HEK293 (cell line): Measurements from ENCODE around the gene EXOC7.

Experiments
- CTCF ChIA-PET: fragments of 350-600 bp; formaldehyde crosslinking; extraction: SDS; loops from one replicate; lab custom pipeline; 2021; ENCODE audit warnings: antibody characterized with exemption; lab: Yijun Ruan, JAX
- POLR2A ChIA-PET: fragments of 300-600 bp; formaldehyde crosslinking; extraction: SDS; loops from one replicate; lab custom pipeline; 2020; ENCODE audit warnings: antibody characterized with exemption, inconsistent platforms; lab: Yijun Ruan, JAX
- H3K27ac ChIP-seq: fragments of 200-500 bp; sonication (Bioruptor generic); 2 replicates; pipeline ENCODE4 v1.5.1; 2014; ENCODE audit warnings: low read depth, low read length, control low read depth, inconsistent platforms; ENCODE audit errors: extremely low read depth
- H3K36me3 ChIP-seq, 2 experiments: fragments of 200-500 bp in 1 of 2; sonication (Bioruptor generic) in 1 of 2; 1 replicate in 1 of 2; 2 replicates in 1 of 2; pipeline ENCODE4 v1.5.1; 2014 to 2017; ENCODE audit warnings: inconsistent platforms in 2 of 2, low read length in 2 of 2; ENCODE audit not compliant: control insufficient read depth in 2 of 2, insufficient read depth in 1 of 2
- H3K4me1 ChIP-seq: fragments of 200-500 bp; sonication (Bioruptor generic); 2 replicates; pipeline ENCODE4 v1.5.1; 2014; ENCODE audit warnings: mild to moderate bottlenecking, low read length, inconsistent platforms; ENCODE audit not compliant: control insufficient read depth, insufficient read depth
- H3K4me3 ChIP-seq: 2 replicates; pipeline ENCODE4 v1.5.1; 2011; ENCODE audit warnings: low read depth, mild to moderate bottlenecking, control low read depth, low read length, moderate library complexity
- H3K9me3 ChIP-seq: fragments of 200-500 bp; sonication (Bioruptor generic); 2 replicates; pipeline ENCODE4 v1.5.1; 2014; ENCODE audit warnings: low read depth, low read length, inconsistent platforms; ENCODE audit not compliant: control insufficient read depth, insufficient read depth
- GLI2 ChIP-seq: fragments of 450-650 bp; formaldehyde crosslinking; IDR thresholded peaks from 2 replicates; pipeline ENCODE4; 2017; ENCODE audit warnings: missing biosample characterization, missing genetic modification characterization, low read depth, borderline replicate concordance
- MEIS1 ChIP-seq: sonication (generic); formaldehyde crosslinking; IDR thresholded peaks from 2 replicates; pipeline ENCODE4 v1.8.1; 2022; ENCODE audit warnings: missing genetic modification reagents, mild to moderate bottlenecking, borderline replicate concordance
- PRDM1 ChIP-seq: fragments of 450-650 bp; formaldehyde crosslinking; IDR thresholded peaks from 2 replicates; pipeline ENCODE4; 2016; ENCODE audit warnings: missing biosample characterization, missing genetic modification characterization
- PRDM10 ChIP-seq: fragments of 450-650 bp; formaldehyde crosslinking; IDR thresholded peaks from 2 replicates; pipeline ENCODE4 v1.5.1; 2016; ENCODE audit warnings: missing biosample characterization, missing genetic modification characterization
- TCF7L2 ChIP-seq: IDR thresholded peaks from 2 replicates; pipeline ENCODE4 v1.6.1; 2011; ENCODE audit warnings: low read depth, mild to moderate bottlenecking, inconsistent platforms, low read length, moderate library complexity, borderline replicate concordance
- ZBTB21 ChIP-seq: fragments of 450-650 bp; formaldehyde crosslinking; IDR thresholded peaks from 2 replicates; pipeline ENCODE4 v1.5.1; 2017; ENCODE audit warnings: missing biosample characterization, missing genetic modification characterization
- ZBTB48 ChIP-seq: fragments of 450-650 bp; formaldehyde crosslinking; IDR thresholded peaks from 2 replicates; pipeline ENCODE4 v1.5.1; 2016; ENCODE audit warnings: missing biosample characterization, missing genetic modification characterization
- ZFHX2 ChIP-seq: fragments of 450-650 bp; formaldehyde crosslinking; conservative IDR thresholded peaks from 2 replicates; pipeline ENCODE4 v1.5.1; 2016; ENCODE audit warnings: missing biosample characterization, missing genetic modification characterization
- ZFP41 ChIP-seq: fragments of 450-650 bp; formaldehyde crosslinking; IDR thresholded peaks from 2 replicates; pipeline ENCODE4 v1.5.1; 2016; ENCODE audit warnings: missing biosample characterization, missing genetic modification characterization, borderline replicate concordance
- ZNF157 ChIP-seq: fragments of 450-650 bp; formaldehyde crosslinking; IDR thresholded peaks from 2 replicates; pipeline ENCODE4 v1.5.1; 2016; ENCODE audit warnings: missing biosample characterization, missing genetic modification characterization
- ZNF211 ChIP-seq: fragments of 450-650 bp; formaldehyde crosslinking; IDR thresholded peaks from 2 replicates; pipeline ENCODE4 v1.5.1; 2016; ENCODE audit warnings: low read depth, missing biosample characterization, missing genetic modification characterization
- ZNF311 ChIP-seq: fragments of 450-650 bp; formaldehyde crosslinking; IDR thresholded peaks from 2 replicates; pipeline ENCODE4 v1.5.1; 2017; ENCODE audit warnings: missing biosample characterization, missing genetic modification characterization, borderline replicate concordance
- ZNF366 ChIP-seq: fragments of 450-650 bp; formaldehyde crosslinking; conservative IDR thresholded peaks from 2 replicates; pipeline ENCODE4 v1.5.1; 2016; ENCODE audit warnings: missing biosample characterization, missing genetic modification characterization
- ZNF426 ChIP-seq: fragments of 450-650 bp; formaldehyde crosslinking; IDR thresholded peaks from 2 replicates; pipeline ENCODE4 v1.5.1; 2017; ENCODE audit warnings: missing biosample characterization, missing genetic modification characterization, mild to moderate bottlenecking, inconsistent platforms, moderate library complexity
- ZNF449 ChIP-seq: fragments of 450-650 bp; formaldehyde crosslinking; IDR thresholded peaks from 2 replicates; pipeline ENCODE4 v1.5.1; 2017; ENCODE audit warnings: missing biosample characterization, mild to moderate bottlenecking, missing genetic modification characterization, moderate library complexity
- ZNF501 ChIP-seq: fragments of 450-650 bp; formaldehyde crosslinking; IDR thresholded peaks from 2 replicates; pipeline ENCODE4 v1.5.1; 2016; ENCODE audit warnings: missing biosample characterization, missing genetic modification characterization
- ZNF513 ChIP-seq: fragments of 450-650 bp; IDR thresholded peaks from 2 replicates; pipeline ENCODE4 v1.5.1; 2018; ENCODE audit warnings: missing biosample characterization, missing genetic modification characterization
- ZNF514 ChIP-seq: fragments of 450-650 bp; formaldehyde crosslinking; IDR thresholded peaks from 2 replicates; pipeline ENCODE4 v1.5.1; 2016; ENCODE audit warnings: missing biosample characterization, missing genetic modification characterization
- ZNF670 ChIP-seq: fragments of 450-650 bp; formaldehyde crosslinking; IDR thresholded peaks from 2 replicates; pipeline ENCODE4 v1.5.1; 2016; ENCODE audit warnings: missing biosample characterization, missing genetic modification characterization, low read depth
- ZSCAN5A ChIP-seq: fragments of 450-650 bp; formaldehyde crosslinking; IDR thresholded peaks from 2 replicates; pipeline ENCODE4 v1.5.1; 2016; ENCODE audit warnings: missing biosample characterization, missing genetic modification characterization

Gene EXOC7

GRCh38 chr17:76151896-76152454 lies 48.4 kb upstream of the EXOC7 start (continued):
- TF ChIP-seq ZSCAN5A = no peak
- TF ChIP-seq ZNF211 = no peak
- TF ChIP-seq ZFHX2 (tag by site-specific recombination) = no peak
- no peak for TF ChIP-seq ZFP41 (tag by site-specific recombination)
- no peak for TF ChIP-seq PRDM1 (tag by site-specific recombination)
- no peak for TF ChIP-seq ZNF426
- no peak for TF ChIP-seq GLI2 (tag by site-specific recombination)

GRCh38 chr17:76150712-76151622 lies 47.4 kb upstream of the EXOC7 start:
- ChIA-PET CTCF (interaction anchor here (0.5 to 5.4 kb wide), 9 partner anchors 10 to 187 kb away, joined by 3 to 30 read pairs (median 4); partner anchors contain the start of genes CDK3 and FOXJ1), POLR2A (interaction anchor here (0.6 to 1.2 kb wide), 3 partner anchors 9 to 577 kb away, joined by 3 to 4 read pairs (median 4); no protein-coding TSS in a partner anchor)
- no peak overlapping the region for H3K4me3 ChIP-seq
- TF ChIP-seq PRDM10 (tag by site-specific recombination) (no peak), ZNF311 (tag by site-specific recombination) (no peak), ZNF514 (tag by site-specific recombination) (no peak), MEIS1 (CRISPR knock-in tag) (no peak), ZNF449 (tag by site-specific recombination) (no peak), ZNF670 (no peak), ZNF513 (tag by site-specific recombination) (no peak), ZNF501 (tag by site-specific recombination) (no peak), ZBTB21 (tag by site-specific recombination) (no peak), TCF7L2 (no peak), ZNF366 (tag by site-specific recombination) (no peak), ZBTB48 (tag by site-specific recombination) (no peak), ZNF157 (tag by site-specific recombination) (no peak)
- no peaks in the 10 kb centered on the region for H3K4me1 ChIP-seq
- no peak overlapping the region for H3K27ac ChIP-seq
- H3K9me3 ChIP-seq = no peaks in the 10 kb centered on the region
- H3K36me3 ChIP-seq = peaks cover 0 to 50% of the 10 kb centered on the region in 2 experiments; a peak in 1 of 3 replicates
